Skeletal muscle satellite cell (primary cell): ENCODE data around the gene SHC3.
"Not testable (repeated sequence)": the region's sequence is repeated elsewhere in the genome, so short reads cannot be mapped to it uniquely, and the experiment has no call there.

Source experiments
- H3K27me3 ChIP-seq: 2 replicates; pipeline ENCODE4 v1.7.0; 2013; ENCODE audit warnings: low read length; ENCODE audit not compliant: control insufficient read depth, insufficient read depth
- H3K36me3 ChIP-seq: 2 replicates; pipeline ENCODE4 v1.7.0; 2013; ENCODE audit warnings: mild to moderate bottlenecking, control low read depth, low read length; ENCODE audit not compliant: insufficient read depth
- H3K4me1 ChIP-seq: 2 replicates; pipeline ENCODE4 v1.7.0; 2013; ENCODE audit warnings: low read length; ENCODE audit not compliant: control insufficient read depth, insufficient read depth
- H3K4me2 ChIP-seq: 2 replicates; pipeline ENCODE4 v1.7.0; 2013; ENCODE audit warnings: mild to moderate bottlenecking, low read length
- H3K4me3 ChIP-seq: 2 replicates; pipeline ENCODE4 v1.7.0; 2013; ENCODE audit warnings: low read length
- H3K9ac ChIP-seq: 2 replicates; pipeline ENCODE4 v1.7.0; 2013; ENCODE audit warnings: mild to moderate bottlenecking, low read depth, low read length, moderate library complexity
- H3K9me3 ChIP-seq: replicated peaks from 2 replicates; pipeline ENCODE4 v1.7.0; 2013; ENCODE audit warnings: mild to moderate bottlenecking, control low read depth, low read length

The SHC3 gene

GRCh38 chr9:89212171-89212570 is 33.6 kb upstream of the SHC3 start:
- Histone ChIP-seq H3K9me3 (peaks cover 3% of the 10 kb centered on the region), H3K36me3 (no peaks in the 10 kb centered on the region), H3K4me2 (no peak overlapping the region), H3K27me3 (no peaks in the 10 kb centered on the region), H3K9ac (no peak overlapping the region), H3K4me1 (no peaks in the 10 kb centered on the region), H3K4me3 (no peak overlapping the region)

- H3K36me3 ChIP-seq, H3K9ac ChIP-seq, H3K4me3 ChIP-seq: not testable (repeated sequence)
Measured at GRCh38 chr9:89209311-89209710, 30.7 kb upstream of the SHC3 start.

GRCh38 chr9:89207026-89207425 is 28.4 kb upstream of the SHC3 start:
- Histone ChIP-seq H3K4me2 (no peak overlapping the region), H3K4me1 (no peaks in the 10 kb centered on the region), H3K9ac (no peak overlapping the region), H3K27me3 (no peaks in the 10 kb centered on the region), H3K4me3 (no peak overlapping the region), H3K9me3 (peaks cover under 1% of the 10 kb centered on the region), H3K36me3 (no peaks in the 10 kb centered on the region)

More at GRCh38 chr9:89209311-89209710, 30.7 kb upstream of the SHC3 start:
- H3K4me1 ChIP-seq, H3K27me3 ChIP-seq, H3K9me3 ChIP-seq, H3K4me2 ChIP-seq: not testable (repeated sequence)

GRCh38 chr9:89204801-89205200 is 26.2 kb upstream of the SHC3 start:
- no peaks in the 10 kb centered on the region for H3K4me1 ChIP-seq
- H3K4me3 ChIP-seq: no peak overlapping the region
- no peaks in the 10 kb centered on the region for H3K9me3 ChIP-seq
- no peak overlapping the region for H3K9ac ChIP-seq
- no peaks in the 10 kb centered on the region for H3K27me3 ChIP-seq
- H3K36me3 ChIP-seq: no peaks in the 10 kb centered on the region
- H3K4me2 ChIP-seq: no peak overlapping the region

GRCh38 chr9:89195131-89195797 is 16.6 kb upstream of the SHC3 start:
- H3K9me3 ChIP-seq: no peaks in the 10 kb centered on the region
- H3K4me3 ChIP-seq: no peak overlapping the region
- no peak overlapping the region for H3K4me2 ChIP-seq
- H3K27me3 ChIP-seq: no peaks in the 10 kb centered on the region
- no peak overlapping the region for H3K9ac ChIP-seq
- no peaks in the 10 kb centered on the region for H3K36me3 ChIP-seq
- H3K4me1 ChIP-seq: no peaks in the 10 kb centered on the region

GRCh38 chr9:89194421-89195130 is 16.0 kb upstream of the SHC3 start:
- Histone ChIP-seq H3K4me1 (no peaks in the 10 kb centered on the region), H3K4me3 (no peak overlapping the region), H3K9me3 (no peaks in the 10 kb centered on the region), H3K9ac (no peak overlapping the region), H3K4me2 (no peak overlapping the region), H3K27me3 (no peaks in the 10 kb centered on the region), H3K36me3 (no peaks in the 10 kb centered on the region)

- H3K9me3 ChIP-seq: no peaks in the 10 kb centered on the region
- no peaks in the 10 kb centered on the region for H3K27me3 ChIP-seq
- H3K4me1 ChIP-seq: no peaks in the 10 kb centered on the region
- no peak overlapping the region for H3K4me3 ChIP-seq
- no peak overlapping the region for H3K9ac ChIP-seq
- H3K4me2 ChIP-seq: no peak overlapping the region
- no peaks in the 10 kb centered on the region for H3K36me3 ChIP-seq
Measured at GRCh38 chr9:89191004-89191403, 12.4 kb upstream of the SHC3 start.

- H3K4me3 ChIP-seq: no peak overlapping the region
- H3K4me2 ChIP-seq: no peak overlapping the region
- no peaks in the 10 kb centered on the region for H3K4me1 ChIP-seq
- H3K9ac ChIP-seq: no peak overlapping the region
- no peaks in the 10 kb centered on the region for H3K9me3 ChIP-seq
- no peaks in the 10 kb centered on the region for H3K36me3 ChIP-seq
- no peaks in the 10 kb centered on the region for H3K27me3 ChIP-seq
Measured at GRCh38 chr9:89189215-89189614, 10.6 kb upstream of the SHC3 start.

- Histone ChIP-seq H3K4me2 (no peak overlapping the region), H3K9me3 (no peaks in the 10 kb centered on the region), H3K4me1 (no peaks in the 10 kb centered on the region), H3K27me3 (no peaks in the 10 kb centered on the region), H3K4me3 (no peak overlapping the region), H3K36me3 (no peaks in the 10 kb centered on the region), H3K9ac (no peak overlapping the region)
Measured at GRCh38 chr9:89187950-89188349, 9.3 kb upstream of the SHC3 start.

GRCh38 chr9:89187541-89187940 is 8.9 kb upstream of the SHC3 start:
- no peak overlapping the region for H3K4me2 ChIP-seq
- H3K4me1 ChIP-seq: no peaks in the 10 kb centered on the region
- H3K9ac ChIP-seq: no peak overlapping the region
- H3K4me3 ChIP-seq: no peak overlapping the region
- no peaks in the 10 kb centered on the region for H3K9me3 ChIP-seq
- H3K36me3 ChIP-seq: no peaks in the 10 kb centered on the region
- no peaks in the 10 kb centered on the region for H3K27me3 ChIP-seq

GRCh38 chr9:89186960-89187359 is 8.3 kb upstream of the SHC3 start:
- Histone ChIP-seq H3K4me1 (no peaks in the 10 kb centered on the region), H3K9ac (no peak overlapping the region), H3K27me3 (no peaks in the 10 kb centered on the region), H3K9me3 (no peaks in the 10 kb centered on the region), H3K4me2 (no peak overlapping the region), H3K36me3 (no peaks in the 10 kb centered on the region), H3K4me3 (no peak overlapping the region)

GRCh38 chr9:89185980-89186379 is 7.4 kb upstream of the SHC3 start:
- Histone ChIP-seq H3K36me3 (no peaks in the 10 kb centered on the region), H3K4me1 (no peaks in the 10 kb centered on the region), H3K27me3 (no peaks in the 10 kb centered on the region), H3K4me2 (no peak overlapping the region), H3K4me3 (no peak overlapping the region), H3K9ac (no peak overlapping the region), H3K9me3 (no peaks in the 10 kb centered on the region)
